HG03378 (cell line): ENCODE data around the gene TAX1BP1.

Source experiments
- ATAC-seq: cut with Tn5 transposase; IDR thresholded peaks from one replicate; pipeline ENCODE4 v1.9.1; 2021; ENCODE audit warnings: mild to moderate bottlenecking, moderate library complexity; ENCODE audit not compliant: unreplicated experiment

TAX1BP1 gene

GRCh38 chr7:27873981-27874957 is 134.3 kb downstream of the TAX1BP1 start:
- no peak for ATAC-seq

GRCh38 chr7:27875061-27875460 is 135.1 kb downstream of the TAX1BP1 start:
- ATAC-seq = no peak

- ATAC-seq = no peak
These were observed 135.9 kb downstream of the TAX1BP1 start for GRCh38 chr7:27875832-27876231.

- no peak for ATAC-seq
These were observed 136.8 kb downstream of the TAX1BP1 start for GRCh38 chr7:27876756-27877155.
